GM15510 (cell line): ENCODE measurements around the gene CD34.

Experiments
- POLR2A ChIP-seq: IDR thresholded peaks from 3 replicates; pipeline ENCODE4 v1.6.1; 2011; ENCODE audit warnings: borderline replicate concordance; ENCODE audit not compliant: insufficient read length; ENCODE audit errors: extremely low read depth

The CD34 gene

DNA sequence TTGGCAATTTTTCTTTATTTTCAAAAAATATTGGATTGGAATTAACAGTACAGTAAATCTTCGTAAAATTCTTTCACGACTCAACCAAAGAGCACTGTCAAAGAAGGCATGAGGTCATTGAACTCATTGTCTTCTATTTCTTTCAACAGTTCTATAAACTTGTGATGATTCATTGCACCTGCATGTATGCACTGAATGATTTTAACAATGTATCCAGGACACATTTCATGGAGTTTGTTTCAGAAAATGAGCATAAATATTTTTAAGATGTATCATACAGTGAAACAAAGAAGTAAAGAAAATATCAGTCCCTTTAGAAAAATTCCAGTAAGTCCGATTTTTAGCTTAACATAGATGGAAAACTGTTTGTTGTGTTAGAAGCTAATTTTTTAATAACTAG lies 33.6 kb upstream of the CD34 start:
- TF ChIP-seq POLR2A: no peak

DNA sequence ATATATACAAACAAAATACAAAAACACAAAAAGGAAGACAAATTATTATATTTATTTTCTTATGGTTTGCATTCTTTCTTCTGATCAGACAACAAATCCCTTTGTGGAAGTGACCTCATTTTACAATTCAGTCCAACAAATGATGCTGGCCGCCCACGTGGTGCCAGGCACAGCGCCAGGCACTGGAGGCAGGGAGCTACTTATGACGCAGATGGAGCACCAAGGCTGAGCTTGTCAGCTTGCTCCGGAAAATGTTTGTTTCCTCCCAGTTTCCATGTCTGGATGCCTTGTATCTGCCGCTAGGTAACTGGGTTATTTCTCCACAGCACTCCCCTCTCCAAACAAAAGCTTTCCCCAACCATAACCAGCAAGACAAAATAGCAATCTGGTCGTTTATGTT lies 30.7 kb upstream of the CD34 start:
- no peak for TF ChIP-seq POLR2A

DNA sequence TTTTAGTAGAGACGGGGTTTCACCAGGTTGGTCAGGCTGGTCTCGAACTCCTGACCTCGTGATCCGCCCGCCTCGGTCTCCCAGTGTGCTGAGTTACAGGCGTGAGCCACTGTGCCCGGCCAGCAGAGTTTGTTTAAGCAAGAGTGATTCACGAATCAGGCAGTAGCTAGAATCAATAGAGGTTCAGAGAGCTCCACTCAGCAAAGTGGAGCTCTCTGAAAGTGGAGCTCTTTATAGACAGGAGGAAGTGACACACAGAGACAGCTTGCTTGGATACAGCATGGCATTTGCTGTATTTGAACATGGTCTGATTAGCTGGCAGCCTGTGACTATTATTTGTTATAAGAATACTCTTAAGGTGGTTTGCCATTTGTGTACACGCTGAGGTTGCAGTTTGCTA lies 27.1 kb upstream of the CD34 start:
- no peak for TF ChIP-seq POLR2A

DNA sequence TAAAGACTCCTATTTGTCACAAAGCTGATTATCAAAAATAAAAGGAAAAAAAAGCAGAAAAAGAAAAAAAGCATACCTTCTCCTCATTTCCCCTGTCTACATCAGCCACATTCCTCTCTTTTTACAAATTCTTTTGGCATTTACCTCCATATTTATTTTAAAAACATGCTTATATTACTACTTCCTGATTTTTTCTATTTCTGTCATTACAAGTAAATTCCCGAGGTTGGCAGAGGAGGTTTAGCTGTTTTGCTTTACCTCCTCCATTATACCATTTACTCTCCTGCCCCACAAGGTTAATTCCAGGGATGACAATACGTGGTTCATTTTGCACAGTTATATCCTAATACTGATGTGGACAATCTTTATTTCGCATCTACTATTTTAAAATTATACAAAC lies 26.3 kb upstream of the CD34 start:
- no peak for TF ChIP-seq POLR2A

DNA sequence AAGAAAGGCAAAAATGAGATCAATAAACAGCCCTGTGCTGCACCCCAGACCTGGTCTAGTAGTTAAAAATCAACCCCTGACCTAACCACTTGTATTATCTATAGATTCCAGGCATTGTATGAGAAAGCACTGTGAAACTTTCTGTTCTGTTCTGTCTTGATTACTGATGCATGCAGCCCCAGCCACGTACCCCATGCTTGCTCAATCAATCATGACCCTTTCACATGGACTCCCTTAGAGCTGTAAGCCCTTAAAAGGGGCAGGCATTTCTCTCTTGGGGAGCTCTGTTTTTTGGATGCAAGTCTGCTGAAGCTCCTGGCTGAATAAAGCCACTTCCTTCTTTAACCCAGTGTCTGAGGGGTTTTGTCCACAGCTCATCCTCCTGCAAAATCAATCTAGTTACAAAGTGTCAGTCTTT lies 24.2 kb upstream of the CD34 start:
- no peak for TF ChIP-seq POLR2A

DNA sequence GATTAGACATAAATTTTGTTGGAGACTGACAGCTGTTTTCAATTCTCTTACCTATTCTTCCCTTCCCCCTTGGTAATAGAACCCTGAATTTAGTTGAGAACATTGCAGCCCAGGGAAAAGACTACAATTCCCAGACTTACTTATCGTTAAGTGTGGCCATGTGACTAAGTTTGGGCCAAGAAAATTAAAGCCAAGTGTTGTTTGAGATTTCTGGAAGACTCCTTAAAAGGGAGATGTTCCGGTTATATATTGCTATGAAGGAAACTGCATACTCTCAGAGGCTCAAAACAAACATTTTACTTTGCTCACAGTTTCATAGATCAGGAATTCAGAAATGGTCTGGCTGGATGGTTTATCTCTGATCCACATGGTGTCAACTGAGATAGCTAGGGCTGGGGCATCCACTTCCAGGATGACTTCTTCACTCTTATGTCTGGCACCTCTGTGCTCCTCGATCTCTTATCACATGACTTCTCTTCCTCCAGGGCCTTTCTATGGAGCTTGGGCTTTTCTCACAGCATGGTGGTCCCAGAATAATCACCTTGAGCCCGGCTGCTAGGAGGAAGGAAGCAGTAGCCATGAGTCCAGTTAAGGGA lies 22.4 kb upstream of the CD34 start:
- no peak for TF ChIP-seq POLR2A

DNA sequence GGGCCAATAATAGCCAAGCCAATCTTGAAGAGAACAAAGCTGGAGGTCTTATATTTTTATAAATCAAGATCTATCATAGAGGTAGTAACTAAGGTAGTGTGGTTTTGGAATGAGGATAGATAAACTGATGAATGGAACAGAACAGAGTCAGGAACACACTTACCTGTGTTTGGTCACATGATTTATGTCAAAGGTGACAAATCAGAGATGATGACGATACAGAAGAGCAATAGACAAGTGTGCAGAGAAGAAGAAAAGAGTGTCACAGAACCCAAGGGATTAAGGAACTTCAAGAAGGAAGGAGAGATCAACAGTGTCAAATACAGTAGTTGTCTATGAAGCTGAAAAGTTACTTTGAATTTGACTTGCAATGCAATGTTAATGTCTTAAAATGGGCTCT lies 16.1 kb upstream of the CD34 start:
- TF ChIP-seq POLR2A: no peak

DNA sequence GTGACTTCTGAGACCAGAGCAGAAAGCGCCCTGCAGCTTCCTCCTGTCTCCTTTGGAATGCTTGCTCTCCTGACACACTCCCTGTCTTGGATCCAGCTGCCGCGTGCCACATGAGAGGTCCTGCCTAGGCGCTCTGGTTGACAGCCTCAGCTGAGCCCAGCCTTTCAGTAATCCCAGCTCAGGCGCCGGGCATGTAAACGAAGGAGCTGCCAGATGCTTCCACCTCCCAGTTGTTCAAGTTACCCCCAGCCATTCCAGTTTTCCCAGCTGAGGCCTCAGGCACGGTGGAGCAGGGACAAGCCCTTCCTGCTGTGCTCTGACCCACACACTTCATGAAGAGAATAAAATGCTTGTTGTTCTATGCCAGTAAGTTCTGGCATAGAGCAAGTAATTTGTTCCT lies 14.3 kb upstream of the CD34 start:
- TF ChIP-seq POLR2A: no peak

DNA sequence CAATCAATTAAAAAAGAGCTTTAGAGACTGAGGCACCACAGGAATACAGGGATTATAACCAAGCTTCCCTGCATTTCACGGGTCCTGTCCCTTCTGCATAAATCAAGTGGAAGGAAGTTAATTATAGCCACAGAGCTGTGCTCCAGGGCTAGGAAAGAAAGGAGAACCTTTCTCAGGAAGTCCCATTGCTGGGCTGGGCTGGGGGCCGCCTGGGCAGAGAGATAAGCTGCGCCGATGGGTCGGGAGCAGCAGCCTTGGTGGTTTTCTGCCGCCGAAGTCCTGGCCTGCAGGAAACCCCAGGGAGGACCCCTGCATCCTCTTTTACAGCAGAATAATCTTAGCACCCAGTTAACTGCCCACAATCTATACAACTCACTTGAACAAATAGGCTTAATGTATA lies 12.6 kb upstream of the CD34 start:
- no peak for TF ChIP-seq POLR2A

DNA sequence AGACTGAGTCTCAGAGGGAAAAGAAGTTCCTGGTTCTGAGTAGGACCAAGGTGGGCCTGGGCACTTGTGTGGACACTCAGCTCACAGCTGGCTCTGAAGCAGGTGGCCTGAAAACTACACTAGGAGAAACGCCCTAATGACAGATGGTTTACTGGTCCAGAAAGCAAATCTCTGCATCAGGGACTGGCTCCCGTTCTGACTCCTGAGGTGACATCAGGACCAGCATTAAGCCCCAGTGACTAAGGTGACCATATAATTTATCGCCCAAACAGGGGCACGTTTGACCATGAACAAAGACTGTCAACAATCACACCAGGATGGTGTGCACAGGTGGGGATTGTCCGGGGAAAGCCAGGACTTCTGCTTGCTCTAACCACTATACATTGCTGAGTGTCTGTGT lies 12.2 kb upstream of the CD34 start:
- no peak for TF ChIP-seq POLR2A

DNA sequence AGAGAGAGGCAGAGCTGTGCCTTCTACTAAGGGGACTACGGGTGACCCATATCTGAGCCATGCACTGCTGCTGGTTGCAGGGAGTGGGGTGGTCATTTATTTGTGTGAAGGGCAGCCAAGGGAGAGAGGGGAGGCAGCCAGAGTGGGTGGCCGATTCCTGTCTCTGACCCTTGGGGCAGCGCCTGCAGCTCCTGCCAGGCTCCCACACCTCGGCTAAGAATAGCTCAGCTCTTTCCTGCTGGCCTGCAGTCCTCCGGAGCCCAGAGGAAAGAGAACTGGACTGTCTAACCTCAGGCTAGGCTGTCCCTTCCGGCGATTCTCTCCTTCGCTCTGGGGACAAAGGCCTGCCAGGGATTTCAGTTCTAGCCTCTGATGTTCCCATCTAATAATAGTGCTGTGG lies 11.6 kb upstream of the CD34 start:
- TF ChIP-seq POLR2A: no peak

DNA sequence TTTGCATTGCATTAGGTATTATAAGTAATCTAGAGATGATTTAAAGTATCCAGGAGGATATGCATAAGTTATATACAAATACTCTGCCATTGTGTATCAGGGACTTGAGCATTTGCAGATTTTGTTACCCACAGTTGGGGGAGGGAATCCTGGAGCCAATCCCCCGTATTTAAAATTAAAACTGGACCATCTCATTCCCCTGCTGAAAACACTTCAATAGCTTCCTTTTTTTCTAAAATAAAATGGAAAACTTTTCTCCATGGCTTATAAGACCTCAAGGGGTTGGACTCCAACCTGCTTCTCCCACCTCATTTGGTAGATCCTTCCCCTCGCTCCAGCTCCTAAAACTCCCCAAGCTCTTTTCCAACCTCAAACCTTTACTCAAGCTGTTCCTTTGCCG lies 10.4 kb upstream of the CD34 start:
- no peak for TF ChIP-seq POLR2A

DNA sequence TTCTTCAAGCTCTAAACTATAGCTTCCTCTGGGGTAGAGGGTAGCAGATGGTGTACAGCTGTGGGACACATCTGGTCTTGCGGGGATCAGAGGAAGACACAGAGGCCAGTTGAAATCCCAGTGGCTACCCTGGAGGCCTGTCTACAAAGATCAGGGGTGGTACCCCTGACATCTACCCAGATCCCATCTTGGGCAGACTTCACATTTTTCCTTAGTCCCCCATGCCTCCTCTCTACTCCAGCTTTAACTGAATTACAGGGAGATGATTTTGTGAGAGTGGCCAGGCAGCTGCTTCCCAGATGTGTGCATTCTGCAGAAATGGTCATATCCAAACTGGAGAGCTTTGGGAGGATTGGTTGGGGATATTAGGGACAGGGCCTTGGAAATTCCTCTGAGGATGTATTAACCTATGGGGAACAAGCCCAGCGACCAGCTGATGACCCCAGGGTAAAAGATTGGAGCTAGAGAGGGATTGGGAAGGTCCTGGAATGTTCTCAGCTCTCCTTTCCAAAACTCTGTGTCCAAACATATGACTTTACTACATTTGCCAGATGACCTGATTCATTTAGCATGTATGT lies 9.6 kb upstream of the CD34 start:
- no peak for TF ChIP-seq POLR2A

DNA sequence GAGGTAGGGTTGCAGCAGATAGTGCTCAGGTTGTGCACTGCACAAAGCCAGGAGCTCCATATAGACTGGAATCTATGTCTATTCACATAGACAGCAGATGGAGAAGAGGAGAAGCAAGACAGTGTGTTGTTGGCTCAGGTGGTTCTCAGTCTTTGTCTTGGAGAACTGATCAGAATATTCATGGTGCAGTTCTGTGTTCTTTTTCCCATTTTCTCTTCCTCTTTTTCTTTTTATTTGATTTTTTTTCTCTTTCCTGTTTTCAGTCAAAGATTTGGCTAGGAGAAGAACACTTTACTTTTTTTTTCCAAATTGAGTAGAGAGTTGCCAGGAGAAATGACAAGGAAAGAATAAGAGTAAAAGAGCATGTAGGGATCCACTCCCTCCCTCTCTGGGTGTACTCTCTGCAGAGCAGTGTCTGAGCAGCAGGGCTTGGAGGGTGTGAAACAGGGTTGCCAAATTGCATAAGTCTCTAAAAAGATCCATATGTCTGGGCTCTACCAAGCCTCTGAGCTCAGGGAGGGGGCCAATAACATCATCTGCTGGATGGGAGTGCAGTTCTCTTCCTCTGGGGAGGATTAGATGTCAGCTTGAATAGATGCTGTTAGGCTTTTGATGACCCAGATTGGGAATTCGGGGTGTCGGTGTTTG lies 8.7 kb upstream of the CD34 start:
- TF ChIP-seq POLR2A: no peak

DNA sequence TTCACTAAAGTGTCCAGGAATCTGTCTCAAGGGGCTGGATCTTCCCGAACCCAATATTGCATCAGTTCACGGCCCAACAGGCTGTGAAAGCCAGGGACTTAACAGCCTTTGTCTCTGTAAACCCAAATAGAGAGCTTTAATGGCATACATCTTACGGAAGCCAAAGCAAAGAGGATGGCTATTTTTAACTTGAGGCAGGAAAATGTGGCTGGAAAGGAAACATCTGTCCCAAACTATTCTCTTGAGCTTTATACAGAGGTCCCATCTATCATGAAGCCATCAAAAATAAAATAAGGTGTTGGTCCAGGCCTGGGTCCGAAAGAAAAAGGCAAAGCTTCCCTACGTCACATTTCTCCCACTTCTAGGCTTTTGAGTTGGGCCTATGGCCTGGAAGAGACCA lies 7.7 kb upstream of the CD34 start:
- TF ChIP-seq POLR2A: no peak

DNA sequence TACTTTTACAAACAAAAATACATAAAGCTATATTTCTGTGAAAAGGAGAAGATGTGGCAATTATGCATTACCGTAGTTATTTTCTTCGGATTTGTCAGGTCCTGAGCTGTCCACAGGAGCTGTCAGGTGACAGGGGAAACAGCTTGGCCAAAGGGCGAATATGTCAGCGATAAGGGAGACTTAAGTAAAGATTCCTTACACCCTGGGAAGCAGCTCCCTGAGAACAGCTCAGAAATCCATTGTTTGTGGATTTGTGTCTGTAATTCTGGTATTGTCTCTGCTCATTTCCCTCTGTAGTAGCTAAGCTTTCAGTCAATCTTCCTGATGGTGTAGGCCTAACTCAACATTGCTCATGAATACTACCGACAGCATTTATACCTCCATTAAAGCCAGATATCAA lies 7.1 kb upstream of the CD34 start:
- no peak for TF ChIP-seq POLR2A
